HG02623 (cell line): ENCODE measurements around the gene KANK2.
"Not testable (repeated sequence)": the region's sequence is repeated elsewhere in the genome, so short reads cannot be mapped to it uniquely, and the experiment has no call there.

Source experiments
- ATAC-seq: cut with Tn5 transposase; IDR thresholded peaks from one replicate; pipeline ENCODE4 v1.9.1; 2021; ENCODE audit warnings: moderate library complexity; ENCODE audit not compliant: unreplicated experiment

The KANK2 gene

DNA sequence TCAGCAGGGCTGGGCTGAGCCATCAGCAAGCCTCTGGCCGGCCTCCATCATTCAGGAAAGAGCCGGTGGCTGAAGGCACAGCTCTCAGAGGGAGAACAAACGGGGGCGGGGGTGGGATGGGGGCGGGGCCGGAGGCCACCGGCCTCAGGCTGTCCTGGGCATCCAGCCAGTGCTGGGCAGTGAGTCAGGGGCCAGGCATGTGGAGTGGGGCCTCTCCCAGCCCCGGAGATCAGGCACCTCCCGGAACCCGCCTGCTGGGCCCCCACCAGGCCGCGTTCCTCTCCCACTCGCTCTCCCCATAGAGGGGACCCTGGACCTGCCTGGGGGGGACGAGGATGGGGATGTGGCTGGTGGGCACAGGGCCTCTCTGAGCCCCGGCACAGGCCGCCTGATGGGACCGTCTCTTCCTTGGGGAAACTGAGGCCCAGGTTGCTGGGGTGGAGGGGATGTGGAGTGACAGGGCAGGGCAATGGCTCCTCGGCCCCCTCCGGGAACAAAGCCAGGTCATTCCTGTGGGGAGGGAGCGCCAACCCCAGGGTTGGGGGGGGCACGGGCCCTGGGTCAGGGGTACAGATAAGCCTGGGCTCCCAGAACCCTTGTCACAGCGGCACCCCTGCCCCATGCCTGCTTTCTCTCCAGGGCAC lies 54.7 kb downstream of the KANK2 start:
- ATAC-seq, result no peak

DNA sequence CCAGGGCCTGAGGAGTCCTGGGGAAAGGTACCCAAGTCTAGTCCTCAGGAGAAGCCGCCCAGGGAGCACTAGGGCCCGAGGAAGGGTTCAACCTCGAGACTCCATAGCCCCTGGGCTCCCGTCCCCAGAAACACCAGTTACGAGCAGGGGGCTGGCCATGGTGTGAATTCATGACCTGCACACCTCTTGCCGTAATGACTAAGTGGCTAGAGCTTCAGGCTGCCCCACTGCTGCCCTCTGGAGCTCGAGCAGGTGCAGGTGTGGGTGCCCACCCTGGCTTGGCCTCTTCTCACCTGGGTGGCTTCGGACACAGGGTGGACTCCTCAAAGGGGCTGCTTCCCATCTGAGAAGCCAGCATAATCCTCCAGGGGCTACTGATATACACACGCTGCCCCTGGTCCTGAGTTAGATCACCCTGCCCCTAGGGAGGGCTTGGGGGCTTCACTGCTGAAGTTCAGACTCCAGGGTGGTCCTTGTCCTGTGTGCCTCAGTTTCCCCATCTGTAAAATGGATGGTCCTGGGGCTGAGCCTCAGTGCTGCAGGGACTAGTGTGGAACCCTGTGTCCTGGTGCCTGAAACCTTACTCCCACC lies 55.3 kb downstream of the KANK2 start:
- no peak for ATAC-seq

DNA sequence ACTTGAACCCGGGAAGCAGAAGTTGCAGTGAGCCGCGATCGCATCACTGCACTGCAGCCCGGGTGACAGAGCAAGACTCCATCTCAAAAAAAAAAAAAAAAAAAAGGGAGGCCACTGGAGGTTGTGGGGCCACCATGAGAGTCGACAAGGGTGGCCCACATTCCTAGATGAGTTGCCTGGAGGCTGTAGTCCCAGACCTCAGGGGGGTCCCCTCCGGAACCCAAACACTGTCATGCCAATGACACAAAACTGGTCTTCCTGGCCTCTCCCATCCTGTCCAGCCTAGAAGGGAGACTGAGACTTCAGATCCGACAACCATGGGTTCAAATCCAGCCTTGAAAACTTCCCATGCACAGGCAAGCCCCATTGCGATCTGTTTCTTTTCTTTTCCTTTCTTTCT lies 56.4 kb downstream of the KANK2 start:
- no peak for ATAC-seq

DNA sequence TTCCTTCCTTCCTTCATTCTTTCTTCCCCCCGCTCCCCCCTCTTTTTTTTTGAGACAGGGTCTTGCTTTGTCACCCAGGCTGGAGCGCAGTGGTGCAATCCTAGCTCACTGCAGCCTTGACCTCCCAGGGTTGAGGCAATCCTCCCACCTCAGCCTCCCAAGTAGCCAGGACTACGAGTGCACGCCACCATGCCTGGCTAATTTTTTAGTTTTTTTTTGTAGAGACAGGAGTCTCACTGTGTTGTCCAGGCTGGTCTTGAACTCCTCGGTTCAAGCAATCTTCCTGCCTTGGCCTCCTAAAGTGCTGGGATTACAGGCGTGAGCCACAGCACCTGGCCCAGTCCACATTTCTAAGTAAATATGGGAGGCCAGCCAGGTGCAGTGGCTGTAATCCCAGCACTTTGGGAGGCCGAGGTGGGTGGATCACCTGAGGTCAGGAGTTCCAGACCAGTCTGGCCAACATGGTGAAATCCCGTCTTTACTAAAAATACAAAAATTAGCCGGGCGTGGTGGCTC lies 57.3 kb downstream of the KANK2 start:
- not testable (repeated sequence) for ATAC-seq

DNA sequence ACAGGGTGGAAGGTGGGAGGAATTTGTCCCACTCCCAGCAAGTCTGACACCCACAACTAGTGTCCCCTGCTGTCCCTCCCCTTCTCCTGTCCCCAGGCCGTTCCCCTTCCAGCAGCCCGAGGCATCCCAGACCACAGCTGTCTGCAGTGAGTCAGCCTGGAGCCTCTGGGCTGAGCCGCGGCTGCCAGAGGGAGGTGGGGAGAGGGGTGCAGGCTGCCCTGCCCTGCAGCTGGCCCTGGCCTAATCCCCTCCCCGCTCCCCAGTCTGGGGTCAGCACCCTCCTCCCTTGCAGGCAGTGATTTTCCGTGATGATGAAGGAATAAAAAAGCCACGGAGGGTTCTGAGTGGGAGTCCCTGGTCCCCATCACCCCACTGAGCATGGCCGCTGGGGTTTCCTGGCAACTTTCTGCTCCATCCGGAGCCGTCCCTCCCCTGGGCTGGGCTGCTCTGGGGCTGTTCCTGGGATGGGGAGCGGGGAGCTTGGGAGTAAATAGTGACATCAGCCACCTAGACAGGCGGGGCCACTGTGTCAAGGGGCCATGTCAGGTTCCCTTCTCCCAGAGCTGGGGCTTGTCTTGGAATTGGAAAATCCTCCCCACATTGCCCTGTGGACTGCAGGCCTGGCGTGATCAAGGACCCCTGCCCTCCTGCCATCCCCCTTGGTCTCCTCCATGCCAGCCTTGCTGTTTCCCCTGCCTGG lies 58.6 kb downstream of the KANK2 start:
- ATAC-seq, result no peak

DNA sequence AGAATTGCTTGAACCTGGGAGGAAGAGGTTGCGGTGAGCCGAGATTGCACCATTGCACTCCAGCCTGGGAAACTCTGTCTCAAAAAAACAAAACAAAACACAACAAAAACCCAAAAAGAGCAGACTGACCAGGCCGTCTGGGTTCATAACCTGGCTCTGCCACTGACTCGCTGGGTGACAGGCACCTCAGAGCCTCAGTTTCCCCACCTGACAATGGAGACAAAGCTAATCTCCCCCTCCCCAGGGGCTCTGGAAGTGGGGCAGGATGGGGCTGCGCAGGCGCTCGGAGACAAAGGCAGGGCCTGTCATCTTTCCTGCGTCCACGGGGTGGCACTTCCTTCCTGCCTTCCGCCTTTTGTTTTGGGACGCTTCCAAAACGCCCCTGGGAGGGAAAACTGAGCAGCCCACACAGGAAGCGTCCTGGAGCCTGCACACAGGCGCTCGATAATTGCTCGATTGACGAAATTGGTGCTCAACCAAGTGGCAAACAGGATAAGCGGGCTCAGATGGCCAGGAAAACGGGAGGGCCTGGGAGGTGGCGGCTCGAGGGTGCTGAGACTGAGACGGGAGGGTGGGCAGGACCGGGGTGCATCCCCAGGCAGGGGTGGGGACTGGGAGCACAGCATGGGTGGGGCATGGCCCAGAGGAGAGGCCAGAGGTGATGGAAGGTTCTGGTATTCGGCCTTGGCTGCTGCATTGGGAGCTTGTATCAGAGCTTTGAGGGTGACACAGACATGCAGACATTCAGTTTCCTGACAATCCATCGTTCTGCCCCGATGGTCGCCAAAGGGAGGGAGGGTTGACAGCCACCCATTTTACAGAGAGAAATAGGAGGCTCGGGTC lies 59.6 kb downstream of the KANK2 start:
- ATAC-seq, result no peak

DNA sequence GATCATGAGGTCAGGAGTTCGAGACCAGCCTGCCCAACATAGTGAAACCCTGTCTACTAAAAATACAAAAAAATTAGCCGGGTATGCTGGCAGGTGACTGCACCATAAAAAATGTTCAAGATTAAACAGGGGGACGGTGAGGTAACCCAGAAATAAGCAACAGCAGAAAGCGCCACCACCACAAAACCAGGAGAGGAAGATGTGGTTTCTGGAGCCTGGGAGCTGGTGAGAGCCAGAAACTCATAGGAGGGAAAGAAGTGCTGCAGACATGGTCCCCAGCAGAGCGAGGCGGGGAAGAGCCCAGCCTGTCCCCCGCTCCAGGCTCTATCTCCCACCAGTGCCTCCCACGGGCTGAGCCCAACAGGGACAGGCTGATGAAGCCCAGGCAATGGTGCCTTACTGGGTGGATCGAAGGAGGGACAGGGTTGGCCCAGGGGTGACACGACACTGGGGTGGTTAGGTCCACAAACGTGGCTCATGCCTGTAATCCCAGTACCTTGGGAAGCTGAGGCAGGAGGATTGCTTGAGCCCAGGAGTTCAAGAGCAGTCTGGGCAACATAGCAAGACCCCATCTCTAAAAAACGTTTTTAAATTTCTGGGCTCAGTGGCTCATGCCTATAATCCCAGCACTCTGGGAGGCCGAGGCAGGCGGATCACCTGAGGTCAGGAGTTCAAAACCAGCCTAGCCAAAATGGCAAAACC lies 60.8 kb downstream of the KANK2 start:
- no peak for ATAC-seq

DNA sequence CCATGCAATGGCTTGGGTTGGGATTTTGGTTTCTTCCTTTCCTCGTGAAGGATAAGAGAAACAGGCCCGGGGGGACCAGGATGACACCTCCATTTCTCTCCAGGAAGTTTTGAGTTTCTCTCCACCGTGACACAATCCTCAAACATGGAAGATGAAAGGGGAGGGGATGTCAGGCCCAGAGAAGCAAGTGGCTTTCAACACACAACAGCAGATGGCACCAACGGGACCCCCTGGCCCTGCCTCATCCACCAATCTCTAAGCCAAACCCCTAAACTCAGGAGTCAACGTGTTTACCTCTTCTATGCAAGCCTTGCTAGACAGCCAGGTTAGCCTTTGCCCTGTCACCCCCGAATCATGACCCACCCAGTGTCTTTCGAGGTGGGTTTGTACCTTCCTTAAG lies 65.9 kb downstream of the KANK2 start:
- no peak for ATAC-seq

DNA sequence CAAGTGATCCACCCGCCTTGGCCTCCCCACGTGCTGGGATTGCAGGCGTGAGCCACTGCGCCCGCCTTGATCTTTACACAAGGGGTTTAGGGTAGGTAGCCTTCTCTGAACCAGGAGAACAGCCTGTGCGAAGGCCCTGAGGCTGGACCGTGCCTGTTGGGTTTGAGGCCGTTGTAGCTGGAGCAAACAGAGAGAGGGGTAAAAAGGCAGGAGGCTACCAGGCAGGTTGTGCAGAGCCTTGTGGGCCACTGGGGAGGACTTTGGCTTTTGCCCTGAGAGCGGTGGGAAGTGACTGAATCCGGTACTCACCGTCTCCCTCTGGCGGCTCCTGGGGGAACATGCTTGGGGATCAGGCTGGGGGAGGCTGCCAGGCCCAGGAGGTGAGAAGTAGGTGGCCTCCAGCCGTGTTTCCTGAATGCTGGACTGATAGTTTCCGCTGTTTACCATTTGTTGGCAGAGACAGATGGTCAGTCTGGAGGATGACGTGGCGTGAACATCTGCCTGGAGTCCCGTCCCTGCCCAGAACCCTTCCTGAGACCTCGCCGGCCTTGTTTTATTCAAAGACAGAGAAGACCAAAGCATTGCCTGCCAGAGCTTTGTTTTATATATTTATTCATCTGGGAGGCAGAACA lies 66.4 kb downstream of the KANK2 start:
- no peak for ATAC-seq

DNA sequence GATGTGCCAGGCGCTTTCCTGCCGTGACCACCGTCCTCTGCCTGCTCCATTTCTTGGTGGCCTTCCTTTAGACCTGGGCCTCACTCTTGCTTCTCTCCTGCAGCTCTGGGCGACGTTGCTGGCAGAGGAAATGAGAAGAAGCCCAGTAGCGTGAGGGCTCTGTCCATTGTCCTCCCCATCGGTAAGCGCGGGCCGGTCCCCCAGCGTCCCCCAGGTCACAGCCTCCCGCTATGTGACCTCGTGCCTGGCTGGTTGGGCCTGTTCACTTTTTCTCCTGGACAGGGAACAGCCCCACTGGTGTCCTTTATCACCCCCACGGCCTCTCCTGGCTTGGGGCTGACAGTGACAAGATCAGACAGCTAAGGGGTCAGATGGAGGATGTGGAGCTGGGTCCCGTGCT lies 69.4 kb downstream of the KANK2 start:
- no peak for ATAC-seq

DNA sequence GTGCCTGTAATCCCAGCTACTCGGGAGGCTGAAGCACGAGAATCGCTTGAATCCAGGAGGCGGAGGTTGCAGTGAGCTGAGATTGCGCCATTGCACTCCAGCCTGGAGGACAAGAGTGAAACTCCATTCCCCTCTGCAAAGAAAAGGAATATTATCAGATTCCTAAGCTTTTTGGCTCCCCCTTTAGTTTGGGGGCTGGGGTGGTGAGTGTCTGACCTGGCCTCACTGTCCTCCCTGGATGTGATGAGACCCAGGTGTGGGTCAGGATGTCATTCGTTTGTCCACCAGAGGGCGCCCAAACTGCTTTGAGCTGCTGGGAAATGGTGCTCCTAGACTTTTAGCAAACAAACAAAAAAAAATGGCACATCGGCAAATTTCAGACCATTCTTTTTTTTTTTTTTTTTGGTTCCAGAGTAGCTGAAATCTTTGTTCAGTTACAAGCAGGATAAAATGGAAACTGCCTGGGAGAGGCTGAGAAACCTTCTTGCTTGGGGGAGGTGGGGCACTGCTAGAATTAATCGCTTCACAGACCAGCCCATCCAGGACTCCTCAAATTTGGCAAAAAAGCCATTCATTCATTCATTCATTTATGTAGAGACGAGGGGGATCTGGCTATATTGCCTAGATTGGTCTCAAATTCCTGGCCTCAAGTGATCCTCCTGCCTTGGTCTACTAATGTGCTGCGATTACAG lies 71.2 kb downstream of the KANK2 start:
- no peak for ATAC-seq

DNA sequence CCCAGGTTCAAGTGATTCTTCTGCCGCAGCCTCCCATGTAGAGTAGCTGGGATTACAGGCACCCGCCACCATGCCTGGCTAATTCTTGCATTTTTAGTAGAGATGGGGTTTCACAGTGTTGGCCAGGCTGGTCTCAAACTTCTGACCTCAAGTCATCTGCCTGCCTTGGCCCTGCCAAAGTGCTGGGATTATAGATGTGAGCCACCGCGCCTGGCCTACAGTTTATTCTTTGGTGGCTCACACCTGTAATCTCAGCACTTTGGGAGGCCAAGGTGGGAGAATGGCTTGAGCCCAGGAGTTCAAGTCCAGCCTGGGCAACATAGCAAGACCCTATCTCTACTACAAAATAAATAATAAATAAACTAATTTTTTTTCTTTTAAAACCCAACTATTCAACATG lies 73.2 kb downstream of the KANK2 start:
- ATAC-seq, result not testable (repeated sequence)

DNA sequence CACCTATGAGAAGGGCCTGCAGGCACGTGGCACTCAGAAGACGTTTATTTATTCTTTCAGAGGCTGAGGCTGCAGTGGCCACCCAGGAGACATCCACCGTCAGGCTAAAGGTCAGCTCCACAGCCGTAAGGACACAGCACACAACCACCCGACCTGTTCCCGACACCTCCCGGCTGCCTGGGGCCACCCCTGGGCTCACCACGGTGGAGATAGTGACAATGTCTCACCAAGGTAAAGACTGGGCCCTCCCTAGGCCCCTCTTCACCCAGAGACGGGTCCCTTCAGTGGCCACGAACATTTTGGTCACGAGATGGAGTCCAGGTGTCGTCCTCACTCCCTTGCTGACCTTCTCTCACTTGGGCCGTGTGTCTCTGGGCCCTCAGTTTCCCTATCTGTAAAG lies 74.2 kb downstream of the KANK2 start:
- ATAC-seq, result no peak

DNA sequence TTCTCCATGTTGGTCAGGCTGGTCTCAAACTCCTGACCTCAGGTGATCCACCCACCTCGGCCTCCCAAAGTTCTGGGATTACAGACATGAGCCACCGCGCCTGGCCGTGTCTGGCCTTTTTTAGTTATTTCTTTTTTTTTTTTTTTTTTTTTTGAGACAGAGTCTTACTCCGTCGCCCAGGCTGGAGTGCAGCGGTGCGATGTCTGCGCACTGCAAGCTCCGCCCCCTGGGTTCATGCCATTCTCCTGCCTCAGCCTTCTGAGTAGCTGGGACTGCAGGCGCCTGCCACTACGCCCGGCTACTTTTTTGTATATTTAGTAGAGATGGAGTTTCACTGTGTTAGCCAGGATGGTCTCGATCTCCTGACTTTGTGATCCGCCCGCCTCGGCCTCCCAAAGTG lies 75.4 kb downstream of the KANK2 start:
- ATAC-seq, result not testable (repeated sequence)

DNA sequence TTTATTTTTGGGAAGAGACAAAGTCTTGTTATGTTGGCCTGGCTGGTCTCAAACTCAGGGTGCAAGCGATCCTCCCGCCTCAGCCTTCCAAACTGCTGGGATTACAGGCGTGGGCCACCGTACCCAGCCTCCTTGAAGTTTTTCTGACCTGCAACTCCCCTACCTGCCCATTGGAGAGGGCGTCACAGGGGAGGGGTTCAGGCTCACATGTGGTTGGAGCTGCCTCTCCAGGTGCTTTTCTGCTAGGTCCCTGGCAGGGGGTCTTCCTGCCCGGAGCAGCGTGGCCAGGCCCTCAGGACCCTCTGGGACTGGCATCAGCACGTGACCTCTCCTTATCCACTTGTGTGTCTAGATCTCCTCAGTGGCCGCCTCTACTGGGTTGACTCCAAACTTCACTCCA lies 80.8 kb downstream of the KANK2 start:
- ATAC-seq, result no peak

DNA sequence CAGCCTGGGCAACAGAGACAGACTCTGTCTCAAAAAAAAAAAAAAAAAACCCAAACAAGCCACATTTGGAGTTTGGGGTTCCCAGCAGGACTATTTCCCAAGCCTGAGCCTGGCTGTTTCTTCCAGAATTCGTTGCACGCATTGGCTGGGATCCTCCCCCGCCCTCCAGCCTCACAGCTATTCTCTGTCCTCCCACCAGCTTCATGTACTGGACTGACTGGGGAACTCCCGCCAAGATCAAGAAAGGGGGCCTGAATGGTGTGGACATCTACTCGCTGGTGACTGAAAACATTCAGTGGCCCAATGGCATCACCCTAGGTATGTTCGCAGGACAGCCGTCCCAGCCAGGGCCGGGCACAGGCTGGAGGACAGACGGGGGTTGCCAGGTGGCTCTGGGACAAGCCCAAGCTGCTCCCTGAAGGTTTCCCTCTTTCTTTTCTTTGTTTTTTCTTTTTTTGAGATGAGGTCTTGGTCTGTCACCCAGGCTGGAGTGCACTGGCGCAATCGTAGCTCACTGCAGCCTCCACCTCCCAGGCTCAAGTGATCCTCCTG lies 81.4 kb downstream of the KANK2 start:
- no peak for ATAC-seq

DNA sequence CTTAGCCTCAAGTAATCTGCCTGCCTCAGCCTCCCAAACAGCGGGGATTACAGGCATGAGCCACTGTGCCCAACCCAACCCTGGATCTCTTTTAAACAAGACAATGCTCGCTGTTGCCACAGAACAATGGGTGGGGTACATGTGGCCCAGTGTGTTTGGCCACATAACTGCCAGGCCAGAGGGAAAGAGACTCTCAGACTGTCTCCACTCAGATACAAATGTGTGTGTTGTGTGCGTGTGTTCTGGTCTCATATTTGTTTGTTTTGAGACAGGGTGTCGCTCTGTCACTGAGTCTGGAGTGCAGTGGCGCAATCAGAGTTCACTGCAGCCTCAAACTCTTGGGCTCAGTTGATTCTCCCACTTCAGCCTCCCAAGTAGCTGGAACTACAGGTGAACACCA lies 82.3 kb downstream of the KANK2 start:
- no peak for ATAC-seq
